GM18508 (cell line): ENCODE measurements around the gene CEP19.

ENCODE experiments used
- ATAC-seq: cut with Tn5 transposase; IDR thresholded peaks from one replicate; pipeline ENCODE4 v1.9.1; 2021; ENCODE audit warnings: moderate number of reproducible peaks; ENCODE audit not compliant: insufficient read depth, unreplicated experiment

CEP19 gene

DNA sequence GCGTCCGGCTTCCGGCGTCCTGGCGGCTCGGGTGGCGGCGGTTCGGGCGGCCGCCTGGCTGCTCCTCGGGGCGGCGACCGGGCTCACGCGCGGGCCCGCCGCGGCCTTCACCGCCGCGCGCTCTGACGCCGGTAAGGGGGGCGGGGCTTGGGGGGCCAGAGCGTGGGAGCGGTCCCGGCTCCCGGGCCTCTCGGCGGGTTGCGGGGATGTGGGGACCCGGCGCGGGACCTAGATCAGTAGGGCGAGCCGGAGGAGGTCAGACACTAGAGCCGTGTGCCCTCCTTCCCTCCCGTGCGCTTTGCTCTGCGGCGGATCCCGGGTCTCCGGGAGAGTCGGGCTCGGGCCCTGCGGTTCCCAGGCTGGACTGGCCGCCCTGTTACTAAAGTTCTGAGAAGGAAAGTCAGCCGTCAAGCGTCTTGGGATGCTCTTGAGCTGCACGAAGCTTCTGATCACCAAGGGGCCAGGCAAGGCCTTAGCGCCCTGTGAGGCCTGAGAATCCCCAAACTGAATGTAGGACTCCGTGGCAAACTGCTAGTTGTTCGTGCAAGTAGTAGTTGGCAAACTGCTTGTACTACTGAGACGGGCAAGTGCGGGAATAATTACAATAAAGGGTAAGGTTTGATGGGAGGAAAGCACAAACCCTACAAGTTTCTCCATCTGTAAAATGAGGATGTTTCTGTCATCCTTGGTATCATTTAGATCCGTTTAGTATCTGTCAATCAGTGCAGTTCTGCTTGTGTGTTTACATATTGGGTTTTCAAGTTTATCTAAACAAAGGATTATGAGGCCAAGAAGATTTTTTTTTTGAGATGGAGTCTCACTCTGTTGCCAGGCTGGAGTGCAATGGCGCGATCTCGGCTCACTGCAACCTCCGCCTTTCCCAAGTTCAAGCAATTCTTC is 714 bp upstream of the CEP19 start:
- peak; percentile 24 for ATAC-seq

DNA sequence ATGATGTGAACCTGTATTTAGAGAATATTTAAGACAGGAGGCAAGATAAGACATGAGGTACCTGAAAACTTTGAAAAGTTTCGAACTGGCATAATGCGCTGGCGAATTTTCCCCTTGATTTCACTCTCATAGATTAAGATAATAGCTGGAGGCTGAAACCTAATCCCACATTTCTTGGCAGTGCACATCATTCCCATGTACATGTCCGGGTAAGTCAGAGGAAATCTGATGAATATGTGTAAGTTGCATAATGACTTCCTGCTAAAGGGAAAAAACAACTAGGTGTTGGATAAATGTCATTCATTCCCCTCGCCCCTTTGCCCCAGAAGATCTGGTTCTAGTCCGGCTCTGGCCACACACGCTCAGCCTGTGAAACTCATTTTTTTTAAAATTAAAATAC is 3.6 kb downstream of the CEP19 start:
- ATAC-seq: no peak

DNA sequence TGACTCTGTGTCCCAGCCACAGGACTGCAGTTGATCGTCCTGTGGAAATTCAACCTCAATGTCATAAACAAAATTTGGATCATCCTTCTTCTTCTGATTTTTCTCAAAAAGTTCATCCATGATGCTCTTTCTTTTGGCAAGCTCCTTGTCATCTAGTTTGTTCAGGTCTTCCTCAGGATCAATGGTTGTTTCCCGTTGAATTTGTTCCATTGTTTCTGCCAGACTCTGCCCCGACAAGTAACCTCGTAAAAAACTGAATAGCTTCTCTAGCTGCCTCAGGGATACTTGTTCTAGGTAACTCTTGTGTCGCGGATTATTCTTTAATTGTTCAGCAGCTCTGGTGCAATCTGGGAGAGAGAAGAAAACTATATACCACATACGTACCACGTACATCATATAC is 4.5 kb downstream of the CEP19 start:
- ATAC-seq: no peak

DNA sequence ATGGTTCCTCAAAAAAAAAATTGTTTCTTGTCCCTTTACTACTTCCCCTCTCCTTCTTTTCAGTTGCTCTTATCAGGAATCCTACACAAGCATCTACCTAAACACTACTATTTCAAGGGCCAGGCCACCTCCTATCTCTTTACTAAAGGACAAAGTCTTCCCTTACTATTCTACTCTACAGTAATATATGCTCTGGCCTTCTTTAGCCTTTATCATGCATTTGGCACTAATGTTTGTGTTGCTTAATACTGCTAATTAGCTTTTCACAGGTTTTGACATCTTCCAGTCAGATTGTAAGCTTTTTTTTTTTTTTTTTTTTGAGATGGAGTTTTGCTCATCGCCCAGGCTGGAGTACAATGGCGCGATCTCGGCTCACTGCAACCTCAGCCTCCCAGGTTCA is 5.3 kb downstream of the CEP19 start:
- ATAC-seq: no peak

DNA sequence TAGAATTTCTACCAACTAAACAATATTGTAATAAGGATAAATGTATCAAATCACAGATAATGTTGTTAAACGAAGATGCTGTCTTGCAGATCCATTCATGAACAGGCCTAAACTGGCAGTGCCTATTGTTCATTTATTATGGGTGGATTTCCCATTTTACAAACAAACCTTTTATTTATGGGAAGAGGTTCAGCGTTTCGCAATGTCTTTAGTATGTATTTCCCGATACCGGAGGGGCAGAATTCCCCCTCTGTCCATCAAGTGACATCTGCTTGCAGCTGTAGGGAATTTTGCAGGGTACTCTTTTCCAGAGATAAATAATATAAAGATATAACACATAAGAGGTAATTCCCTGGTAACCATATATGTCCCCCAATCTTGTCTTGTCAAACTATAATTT is 5.7 kb downstream of the CEP19 start:
- ATAC-seq: no peak

DNA sequence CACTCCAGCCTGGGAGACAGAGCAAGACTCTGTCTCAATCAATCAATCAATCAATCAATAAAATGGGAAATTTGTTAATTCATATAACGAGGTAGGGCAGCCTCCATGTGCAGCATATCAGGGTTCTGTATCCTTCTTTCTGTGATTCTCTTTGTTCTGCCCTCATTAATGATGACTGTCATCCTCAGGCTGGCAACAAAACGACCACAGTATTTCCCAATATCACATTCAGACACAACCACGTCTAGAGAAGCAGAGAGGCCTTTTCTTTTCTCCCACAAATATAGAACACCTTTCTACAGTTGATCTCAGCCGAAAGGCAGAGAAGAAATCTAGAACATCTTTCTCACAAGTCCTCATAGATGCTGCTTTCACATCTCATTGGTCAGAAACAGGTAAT is 11.2 kb downstream of the CEP19 start:
- ATAC-seq: no peak

DNA sequence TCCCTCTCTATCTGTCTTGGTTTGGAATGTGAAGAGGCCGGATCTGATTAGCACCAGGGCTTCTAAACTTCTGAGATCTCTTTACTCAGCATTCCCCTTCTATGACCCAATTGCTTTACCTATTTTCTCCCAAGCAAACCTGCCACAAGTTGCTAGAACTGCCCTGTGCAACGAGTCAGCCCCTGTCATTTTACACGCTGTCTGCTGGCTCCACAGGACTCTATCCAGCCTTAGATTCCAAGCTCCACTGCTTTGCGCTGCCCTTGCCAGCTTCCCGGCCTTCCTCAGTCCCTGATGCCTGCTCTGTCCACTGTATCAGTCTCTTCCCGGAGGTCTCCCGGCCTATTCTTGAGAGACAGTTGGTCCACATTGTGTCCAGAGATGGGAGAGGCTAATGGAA is 12.3 kb downstream of the CEP19 start:
- ATAC-seq: no peak

DNA sequence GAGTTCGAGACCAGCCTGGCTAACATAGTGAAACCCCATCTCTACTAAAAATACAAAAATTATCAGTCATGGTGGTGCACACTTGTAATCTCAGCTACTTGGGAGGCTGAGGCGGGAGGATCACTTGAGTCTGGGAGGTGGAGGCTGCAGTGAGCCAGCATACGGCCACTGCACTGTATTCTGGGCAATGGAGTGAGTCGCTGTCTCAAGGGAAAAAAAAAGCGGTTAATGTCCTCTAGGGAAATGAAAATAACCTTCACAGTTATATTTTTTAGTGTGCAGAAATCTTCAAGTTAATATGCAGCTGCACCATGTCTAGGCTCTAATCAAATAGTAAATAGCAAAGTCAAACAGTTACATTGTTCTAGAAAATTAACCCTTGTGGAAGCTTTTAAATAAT is 14.8 kb downstream of the CEP19 start:
- ATAC-seq: no peak

DNA sequence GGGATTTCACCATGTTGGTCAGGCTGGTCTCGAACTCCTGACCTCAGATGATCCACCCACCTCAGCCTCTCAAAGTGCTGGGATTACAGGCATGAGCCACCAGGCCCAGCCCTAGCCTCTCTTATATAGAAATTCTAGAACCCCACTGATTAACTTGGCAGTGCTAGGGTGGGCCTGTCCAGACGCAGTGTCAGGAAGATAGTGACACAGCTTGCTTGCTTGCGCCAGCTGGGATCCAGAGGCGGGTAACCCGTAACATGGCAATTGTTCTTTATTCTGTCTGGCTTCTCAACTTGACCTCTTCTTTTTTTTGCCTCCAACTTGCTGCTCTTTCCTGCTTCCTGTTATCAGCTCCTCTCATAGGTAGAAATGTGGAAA is 16.2 kb downstream of the CEP19 start:
- no peak for ATAC-seq

DNA sequence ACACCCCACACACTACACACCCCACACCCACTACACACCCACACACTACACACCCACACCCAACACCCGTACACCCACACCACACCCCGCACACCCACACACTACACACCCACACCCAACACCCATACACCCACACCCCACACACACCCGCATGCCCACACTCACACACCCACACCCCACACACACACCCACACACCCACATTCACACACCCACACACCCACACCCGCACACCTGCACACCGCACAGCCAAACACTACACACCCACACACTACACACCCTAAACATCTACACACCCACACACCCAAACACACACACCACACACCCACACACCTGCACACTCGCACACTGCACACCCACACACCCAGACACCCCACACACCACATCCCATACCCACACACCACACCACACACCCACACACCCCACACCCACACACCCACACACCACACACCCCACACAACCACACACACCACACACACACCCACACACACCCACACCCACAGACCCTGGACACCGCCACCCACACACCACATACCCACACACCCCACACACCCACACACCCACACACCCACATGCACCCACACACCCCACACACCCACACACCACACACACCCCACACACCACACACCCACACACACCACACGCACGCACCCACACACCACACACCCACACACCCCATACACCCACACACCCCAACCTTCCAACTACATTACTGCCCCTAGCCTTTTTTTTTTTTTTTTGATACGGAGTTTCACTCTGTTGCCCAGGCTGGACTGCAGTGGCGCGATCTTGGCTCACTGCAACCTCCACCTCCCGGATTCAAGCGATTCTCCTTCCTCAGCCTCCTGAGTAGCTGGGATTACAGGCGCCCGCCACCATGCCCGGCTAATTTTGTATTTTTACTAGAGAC is 16.9 kb downstream of the CEP19 start:
- no peak for ATAC-seq

DNA sequence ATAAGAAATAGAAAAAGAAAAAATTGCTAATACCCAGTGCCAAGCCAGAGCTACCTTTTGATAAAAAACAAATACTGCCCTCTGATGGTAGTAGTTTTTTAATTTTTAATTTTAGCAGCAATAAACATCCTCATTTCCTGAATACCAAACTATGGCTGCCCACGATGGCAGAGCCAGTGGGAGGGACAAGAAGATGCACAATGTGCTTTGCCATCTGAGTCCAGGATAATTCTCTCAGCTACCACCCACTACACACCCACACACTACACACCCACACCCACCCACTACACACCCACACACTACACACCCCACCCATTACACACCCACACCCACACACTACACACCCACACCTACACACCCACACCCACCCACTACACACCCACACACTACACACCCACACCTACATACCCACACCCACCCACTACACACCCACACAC is 17.8 kb downstream of the CEP19 start:
- no peak for ATAC-seq

DNA sequence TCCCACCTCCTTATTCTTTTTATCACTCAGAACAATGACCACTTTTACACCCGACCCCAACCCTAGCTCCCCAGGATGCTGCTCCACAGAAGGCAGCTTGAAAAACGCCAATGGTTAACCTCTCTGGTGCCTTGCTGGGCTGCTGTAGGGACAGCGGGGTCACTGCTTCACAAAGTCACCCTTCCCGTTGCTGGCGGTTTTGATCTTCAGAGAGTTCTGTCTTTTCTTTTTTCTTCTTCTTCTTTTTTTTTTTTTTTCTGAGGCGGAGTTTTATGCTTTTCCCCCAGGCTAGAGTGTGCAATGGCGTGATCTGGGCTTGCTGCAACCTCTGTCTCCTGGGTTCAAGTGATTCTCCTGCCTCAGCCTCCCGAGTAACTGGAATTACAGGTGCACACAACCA is 20.7 kb downstream of the CEP19 start:
- no peak for ATAC-seq

DNA sequence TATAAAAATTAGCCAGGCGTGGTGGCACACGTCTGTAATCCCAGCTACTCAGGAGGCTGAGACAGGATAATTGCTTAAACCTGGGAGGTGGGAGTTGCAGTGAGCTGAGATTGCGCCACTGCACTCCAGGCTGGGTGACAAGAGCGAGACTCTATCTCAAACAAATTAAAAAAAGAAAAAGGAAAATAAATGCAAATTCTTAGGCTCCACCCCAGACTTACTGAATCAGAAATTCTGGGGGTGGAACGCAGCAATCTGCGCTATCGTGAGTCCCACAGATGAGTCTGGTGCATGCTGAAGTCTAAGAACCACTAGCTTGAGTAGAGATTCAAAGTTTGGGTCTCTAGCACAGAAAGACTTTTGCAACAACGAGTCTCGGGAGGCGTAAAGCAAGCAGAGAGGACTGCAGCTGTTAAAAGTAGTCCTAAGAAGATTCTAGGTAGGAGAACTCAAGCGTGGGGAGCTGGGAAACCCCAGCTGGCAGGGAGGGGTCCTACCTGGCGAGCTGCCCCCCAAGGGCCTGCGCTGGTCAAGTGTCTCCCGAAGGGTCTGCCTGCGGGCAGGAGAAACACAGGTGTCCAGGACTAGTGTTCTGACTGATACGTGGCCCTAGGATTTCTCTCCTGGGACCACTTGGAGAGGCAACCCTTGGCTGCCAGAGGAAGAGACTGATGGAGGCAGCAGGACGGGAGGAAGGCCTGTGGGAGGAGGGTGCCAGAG is 21.9 kb downstream of the CEP19 start:
- no peak for ATAC-seq

DNA sequence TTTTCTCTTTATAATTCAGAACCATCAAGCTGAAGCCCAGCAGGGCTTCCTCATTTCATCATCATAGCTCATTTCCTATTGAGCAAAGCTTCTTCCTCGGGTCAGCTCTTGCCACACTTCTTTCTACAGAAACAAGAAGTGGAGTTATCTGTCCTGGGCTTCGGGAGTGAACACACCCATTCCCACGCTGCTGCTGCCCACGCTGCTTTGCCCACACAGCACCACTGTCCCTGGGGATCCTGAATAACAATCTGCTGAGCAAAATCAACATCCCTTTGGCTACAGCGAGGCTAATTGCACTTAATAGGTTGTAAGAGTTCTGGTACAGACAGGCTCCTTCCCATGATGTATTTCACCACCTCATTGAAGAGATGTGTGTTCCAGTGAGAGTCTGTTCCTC is 23.7 kb downstream of the CEP19 start:
- no peak for ATAC-seq

DNA sequence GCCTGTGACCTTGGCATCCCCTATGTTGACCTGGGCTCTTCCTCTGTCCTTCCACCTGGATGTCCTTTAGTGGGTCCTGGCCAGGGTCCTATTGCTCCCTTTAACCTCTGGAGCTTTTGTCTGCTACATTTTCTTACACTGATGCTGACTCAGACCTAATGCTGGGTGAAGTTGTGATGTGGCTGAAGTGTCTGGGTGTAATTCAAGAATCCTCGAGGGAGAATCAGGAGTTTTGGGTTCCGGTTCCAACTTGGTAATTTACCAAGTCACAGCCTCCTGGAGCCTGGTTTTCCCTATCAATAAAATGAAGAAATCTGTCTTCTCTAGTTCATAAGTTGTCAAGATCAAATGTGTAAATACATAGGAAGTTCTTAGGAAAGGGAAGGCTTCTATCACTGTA is 25.6 kb downstream of the CEP19 start:
- ATAC-seq: no peak

DNA sequence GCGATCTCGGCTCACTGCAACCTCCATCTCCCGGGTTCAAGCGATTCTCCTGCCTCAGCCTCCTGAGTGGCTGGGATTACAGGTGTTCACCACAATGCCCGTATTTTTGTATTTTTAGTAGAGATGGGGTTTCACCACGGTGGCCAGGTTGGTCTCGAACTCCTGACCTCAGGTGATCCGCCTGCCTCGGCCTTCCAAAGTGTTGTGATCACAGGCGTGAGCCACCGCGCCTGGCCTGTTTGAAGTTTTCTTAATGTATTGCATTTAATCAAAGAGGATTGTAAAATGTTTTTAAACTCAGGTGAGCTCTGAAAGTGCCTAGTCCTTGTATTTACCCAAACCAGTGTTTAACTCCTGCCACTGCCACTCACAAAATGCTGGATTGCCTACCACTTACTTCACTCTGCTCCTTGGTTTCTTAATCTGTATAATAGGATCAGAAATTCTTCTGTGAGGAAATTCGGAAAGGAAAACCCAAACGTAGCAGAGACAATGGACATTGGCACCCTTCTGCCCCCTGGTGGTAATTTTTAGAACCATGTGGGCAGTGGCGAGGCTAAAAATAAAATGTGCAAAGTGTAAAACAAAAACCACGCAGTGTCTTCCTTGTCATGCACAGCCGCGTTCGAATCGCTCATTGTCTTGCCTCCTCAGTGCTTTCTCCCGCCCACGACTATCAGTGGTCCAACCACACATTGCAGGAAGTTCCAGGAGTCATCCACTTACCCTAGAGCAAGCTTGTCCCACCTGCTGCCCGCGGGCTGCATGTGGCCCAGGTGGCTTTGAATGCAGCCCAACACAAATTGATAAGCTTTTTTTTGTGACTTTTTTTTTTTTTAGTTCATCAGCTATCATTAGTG is 27.3 kb downstream of the CEP19 start:
- peak; percentile 46 for ATAC-seq

DNA sequence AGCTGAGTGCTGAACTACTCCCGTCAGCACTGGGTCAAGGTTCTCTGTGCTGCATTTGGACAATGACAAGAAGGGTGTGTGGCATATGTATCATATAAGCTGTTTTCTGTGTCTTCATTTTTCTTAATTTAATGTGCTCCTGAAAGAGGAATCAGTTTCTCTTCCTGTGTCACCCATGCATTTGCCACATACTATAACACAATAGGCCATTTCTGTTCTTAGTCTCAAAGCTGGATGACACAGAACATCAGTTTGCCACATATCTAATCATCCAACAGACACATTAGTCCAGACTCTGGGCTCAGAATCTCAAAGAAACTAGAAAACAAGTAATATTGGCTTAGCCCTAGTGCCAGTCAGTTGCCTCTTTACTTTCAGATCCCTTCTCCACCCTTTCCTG is 34.1 kb downstream of the CEP19 start:
- no peak for ATAC-seq

DNA sequence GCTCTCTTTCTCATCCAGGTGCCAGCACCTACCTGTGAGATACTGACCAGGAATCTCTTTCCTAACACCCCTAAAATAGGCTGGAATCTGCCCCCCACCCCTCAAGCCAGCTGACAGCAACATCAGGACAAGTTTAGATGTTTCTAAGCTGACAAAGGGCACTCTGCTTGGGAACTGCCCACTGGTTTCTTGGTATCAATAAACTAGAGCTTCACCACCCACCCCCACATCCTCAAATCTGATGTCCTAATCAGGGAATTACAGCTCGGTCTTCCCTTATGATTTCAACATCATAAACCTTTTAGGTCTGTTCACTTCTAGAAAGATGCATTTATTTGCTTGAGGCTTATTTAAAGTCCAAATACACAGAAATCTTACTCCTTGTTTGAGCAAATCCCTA is 34.7 kb downstream of the CEP19 start:
- no peak for ATAC-seq

DNA sequence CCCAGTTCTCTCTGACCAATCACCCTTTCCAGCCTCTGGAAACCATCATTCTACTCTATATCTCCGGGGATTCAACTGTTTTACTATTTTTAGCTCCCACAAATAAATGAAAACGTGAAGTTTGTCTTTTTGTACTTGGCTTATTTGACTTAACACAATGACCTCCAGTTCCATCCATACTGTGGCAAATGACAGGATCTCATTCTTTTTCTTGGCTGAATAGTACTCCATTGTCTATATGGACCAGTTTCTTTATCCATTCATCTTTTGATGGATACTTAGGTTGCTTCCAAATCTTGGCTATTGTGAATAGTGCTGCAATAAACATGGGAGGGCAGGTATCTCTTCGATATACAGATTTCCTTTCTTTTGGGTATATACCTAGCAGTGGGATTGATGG is 38.4 kb downstream of the CEP19 start:
- no peak for ATAC-seq

DNA sequence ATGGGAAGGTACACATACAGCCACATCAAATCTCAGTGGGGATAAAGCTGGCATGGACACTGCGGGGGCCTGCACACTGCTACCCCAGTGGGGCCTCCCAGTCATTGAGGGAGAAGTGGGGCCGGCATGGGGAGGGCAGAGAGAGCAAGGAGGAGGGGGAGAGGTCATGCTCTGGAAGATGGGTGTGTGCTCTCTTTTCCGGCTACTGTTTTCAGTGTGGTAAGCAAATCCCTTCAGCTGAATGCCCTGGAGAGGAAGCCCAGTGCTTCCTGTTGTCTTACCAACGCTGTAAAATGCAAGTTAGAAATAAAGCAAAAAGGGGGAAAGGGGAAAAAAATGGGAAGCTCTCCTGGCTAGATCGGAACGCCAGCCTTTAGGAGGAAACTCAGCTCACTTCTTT is 41.7 kb downstream of the CEP19 start:
- no peak for ATAC-seq
